HG02852 (cell line): ENCODE data around the gene LRRC8D.

Experiments used
- ATAC-seq: cut with Tn5 transposase; IDR thresholded peaks from one replicate; pipeline ENCODE4 v1.9.1; 2021; ENCODE audit warnings: mild to moderate bottlenecking, moderate library complexity; ENCODE audit not compliant: unreplicated experiment

LRRC8D gene

GRCh38 chr1:89865498-89866382, 44.9 kb downstream of the LRRC8D start:
- no peak for ATAC-seq

GRCh38 chr1:89866568-89866967, 45.7 kb downstream of the LRRC8D start:
- ATAC-seq, result no peak

DNA sequence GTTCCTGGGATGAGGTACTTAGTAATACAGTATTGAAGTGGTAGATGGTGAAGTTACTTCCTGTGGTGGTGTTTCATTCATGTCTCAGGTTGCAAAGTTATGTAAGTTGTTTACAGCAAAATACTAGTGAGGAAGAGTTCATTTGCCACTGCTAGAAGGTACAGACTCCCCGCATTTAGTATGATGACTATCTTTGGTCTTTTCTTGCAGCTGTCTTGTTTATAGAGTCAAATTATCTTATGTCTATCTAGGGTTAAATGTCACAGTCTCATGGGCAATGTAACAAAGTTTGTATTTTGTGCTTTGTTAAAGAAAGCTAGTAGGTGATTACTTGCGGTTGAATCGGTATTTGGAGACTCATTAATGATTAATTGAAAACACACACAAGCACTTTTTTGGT, 50.2 kb downstream of the LRRC8D start:
- no peak for ATAC-seq

DNA sequence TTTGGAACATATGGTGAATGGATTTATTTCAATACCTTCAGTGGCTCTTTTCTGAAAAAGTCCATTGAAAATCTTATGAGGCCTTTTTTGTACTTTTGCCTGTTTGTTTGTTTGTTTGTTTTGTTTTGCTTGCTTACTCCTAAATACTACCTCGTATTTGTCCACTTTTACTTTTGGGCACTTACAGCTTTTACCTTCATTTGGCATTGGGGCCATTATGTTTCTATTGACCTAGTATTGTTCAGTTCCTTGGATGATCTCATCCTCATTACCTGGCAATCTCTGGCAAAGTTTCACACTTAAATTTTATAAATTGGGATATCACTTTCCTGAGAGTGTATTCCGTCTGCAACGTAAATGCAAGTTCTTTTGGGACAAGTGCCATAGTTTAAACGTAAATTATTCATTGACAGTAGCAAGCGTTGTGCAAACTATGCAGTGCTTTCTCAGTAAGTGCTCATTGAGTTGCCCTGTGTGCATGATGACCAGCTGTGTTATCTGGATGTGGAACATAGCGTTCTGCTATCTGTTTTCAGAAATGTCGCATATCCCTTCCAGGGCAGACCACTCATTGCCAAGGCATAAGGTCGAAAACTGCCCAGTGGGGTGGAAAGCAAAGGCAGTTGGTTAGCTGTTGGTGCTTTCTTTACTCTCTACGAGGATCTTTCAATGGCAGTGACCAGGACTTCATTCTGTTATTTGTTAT, 51.1 kb downstream of the LRRC8D start:
- no peak for ATAC-seq

DNA sequence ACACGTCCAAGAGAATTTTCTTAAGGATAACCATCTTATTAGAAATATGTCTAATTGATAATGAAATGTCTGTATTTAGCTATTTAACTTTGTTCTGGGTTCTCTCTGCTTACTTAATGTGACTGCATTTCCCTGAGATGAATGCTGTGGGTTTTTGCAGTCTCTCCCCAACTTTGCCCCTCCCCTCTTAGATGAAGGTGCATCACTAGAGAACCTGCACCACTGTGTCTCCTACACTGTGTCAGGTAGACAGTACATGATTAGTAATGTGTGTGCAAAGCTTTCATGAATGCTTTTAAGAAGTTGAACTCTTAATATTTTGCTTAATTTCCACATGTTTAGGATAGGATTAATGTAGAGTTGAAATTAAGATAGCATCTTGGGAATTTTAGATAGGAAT, 51.7 kb downstream of the LRRC8D start:
- no peak for ATAC-seq

DNA sequence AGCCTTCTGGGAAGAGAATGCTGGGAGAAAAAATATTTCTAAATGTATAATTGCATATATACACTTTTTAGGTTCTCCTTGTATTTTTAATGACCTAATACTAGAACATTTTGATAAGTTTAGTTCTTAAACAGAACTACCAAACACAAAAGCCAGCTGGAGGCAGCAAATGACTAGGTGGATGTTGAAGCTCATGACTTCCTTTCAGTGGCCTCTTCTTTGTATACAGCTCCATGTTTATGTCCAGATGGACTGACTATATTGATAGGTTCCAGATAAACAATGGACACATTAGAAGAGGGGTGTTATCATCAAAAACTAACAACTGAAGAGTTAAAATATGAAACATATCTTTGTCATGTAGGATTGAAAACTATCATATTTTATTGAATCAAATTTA, 52.5 kb downstream of the LRRC8D start:
- ATAC-seq, result no peak

DNA sequence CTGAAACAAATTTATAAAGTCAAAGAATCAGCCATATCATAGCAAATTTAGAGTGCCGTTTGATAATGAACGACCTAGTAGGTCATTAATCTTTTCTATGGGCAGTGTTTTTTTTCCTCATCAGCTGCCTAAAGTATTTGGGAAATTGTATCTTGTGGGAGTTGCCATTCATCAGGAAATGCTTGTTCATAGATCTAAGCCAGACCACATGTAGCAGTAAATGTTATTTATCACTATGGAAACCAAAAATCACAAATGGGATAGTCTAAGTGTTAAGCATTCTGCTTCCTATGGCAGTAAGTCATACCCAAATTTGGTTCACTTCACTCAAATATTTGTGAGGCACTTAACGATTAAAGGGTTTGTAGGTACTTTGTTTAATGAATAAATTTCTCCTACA, 52.9 kb downstream of the LRRC8D start:
- ATAC-seq, result no peak

DNA sequence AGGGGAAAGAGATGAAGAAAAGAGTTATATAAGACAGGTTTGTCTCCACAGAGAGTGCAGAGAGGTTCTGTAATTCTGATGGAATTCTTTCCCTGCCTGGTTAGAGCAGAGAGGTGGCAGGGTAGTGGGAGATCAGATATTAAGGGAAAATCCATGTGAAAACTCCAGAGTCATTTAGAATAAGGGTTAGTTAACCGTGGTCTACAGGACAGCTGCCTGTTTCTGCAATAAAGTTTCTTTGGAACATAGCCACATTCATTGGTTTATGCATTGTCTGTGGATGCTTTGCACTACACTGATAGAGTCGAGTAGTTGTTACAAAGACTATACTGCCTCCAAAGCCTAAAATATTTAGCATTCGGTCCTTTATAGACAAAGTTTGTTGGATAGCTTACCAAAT, 55.6 kb downstream of the LRRC8D start:
- ATAC-seq, result no peak

- no peak for ATAC-seq
These were observed 56.9 kb downstream of the LRRC8D start for GRCh38 chr1:89877756-89878155.

DNA sequence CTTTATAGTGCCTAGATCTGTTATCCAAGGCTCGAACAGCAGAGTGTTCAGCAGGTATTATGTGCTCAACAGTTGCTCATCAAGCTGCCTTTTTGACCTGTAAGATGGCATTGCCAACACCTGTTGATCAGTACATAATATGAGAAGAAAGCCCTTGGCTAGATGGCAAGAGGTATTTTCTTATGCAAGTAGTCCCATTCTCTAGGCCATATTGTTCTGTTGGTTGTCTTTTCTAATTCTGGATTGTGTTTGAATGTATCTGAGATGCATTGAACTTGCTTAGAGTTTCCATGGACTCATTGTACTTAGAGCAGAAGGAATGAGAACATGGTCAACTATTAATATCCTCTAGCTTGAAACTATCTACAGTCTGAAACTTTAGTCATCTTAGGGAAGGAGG, 57.4 kb downstream of the LRRC8D start:
- ATAC-seq, result no peak

- no peak for ATAC-seq
These were observed 59.8 kb downstream of the LRRC8D start for GRCh38 chr1:89880679-89881078.

GRCh38 chr1:89881415-89882058, 60.7 kb downstream of the LRRC8D start:
- ATAC-seq, result no peak

DNA sequence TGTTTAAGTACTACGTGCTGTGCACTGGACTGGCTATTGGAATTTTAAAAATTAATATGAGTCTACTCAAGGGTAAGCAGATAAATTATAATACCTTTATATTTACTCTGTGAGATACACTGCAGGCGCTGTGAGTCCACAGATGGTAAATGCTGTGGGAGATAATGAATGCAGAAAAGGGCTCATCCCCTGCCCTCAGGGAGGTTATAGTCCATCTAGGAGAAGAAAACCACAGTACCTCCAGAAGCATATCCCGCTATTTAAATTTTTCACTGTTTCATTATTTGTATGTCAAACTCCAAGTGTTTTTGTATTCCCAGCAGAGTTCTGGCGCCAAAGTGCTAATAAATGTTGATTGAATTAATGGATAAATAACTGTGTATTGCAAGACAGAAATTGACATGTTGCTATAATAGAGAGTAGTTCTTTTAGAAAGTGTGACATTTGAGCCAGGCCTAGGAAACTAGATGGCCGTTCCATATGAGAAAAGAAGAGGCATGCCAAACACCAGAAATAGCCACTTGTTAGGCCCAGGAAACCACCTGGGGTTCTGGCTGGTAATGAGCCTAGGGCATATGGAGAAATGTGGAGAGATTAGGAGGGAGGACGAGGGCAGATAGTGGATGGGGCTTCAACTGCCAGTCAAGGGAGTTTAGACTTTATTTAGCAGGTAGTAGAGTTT, 61.7 kb downstream of the LRRC8D start:
- ATAC-seq, result no peak

- no peak for ATAC-seq
These were observed 62.2 kb downstream of the LRRC8D start for GRCh38 chr1:89883030-89883379.

- no peak for ATAC-seq
These were observed 64.1 kb downstream of the LRRC8D start for GRCh38 chr1:89884718-89885596.

GRCh38 chr1:89887270-89887669, 66.4 kb downstream of the LRRC8D start:
- no peak for ATAC-seq

GRCh38 chr1:89887713-89888112, 66.9 kb downstream of the LRRC8D start:
- no peak for ATAC-seq

- ATAC-seq, result no peak
These were observed 67.9 kb downstream of the LRRC8D start for GRCh38 chr1:89888480-89889322.

DNA sequence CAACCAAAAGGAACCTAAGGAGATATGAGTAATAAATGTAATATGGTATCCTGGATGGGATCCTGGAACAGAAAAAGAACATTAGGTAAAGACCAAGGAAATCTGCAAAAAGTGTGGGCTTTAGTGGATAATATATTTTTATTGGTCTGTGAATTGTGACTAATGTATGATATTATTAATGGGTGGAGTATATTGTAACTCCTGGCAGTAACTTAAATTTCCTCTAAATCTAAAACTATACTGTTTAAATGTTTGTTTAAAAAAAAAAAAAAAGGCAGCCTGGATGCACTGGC, 68.4 kb downstream of the LRRC8D start:
- ATAC-seq, result no peak
